ENCODE results near the gene IFNLR1. TPM values are rescaled to one million over a fixed set of nuclear protein-coding genes. Genes with fewer than 3 reads are reported as not detected.

Gene IFNLR1
- total and polyA plus RNA-seq, 3 experiments from 2014 or later: 3.1 to 6.1 (median 5.4) TPM

DNA sequence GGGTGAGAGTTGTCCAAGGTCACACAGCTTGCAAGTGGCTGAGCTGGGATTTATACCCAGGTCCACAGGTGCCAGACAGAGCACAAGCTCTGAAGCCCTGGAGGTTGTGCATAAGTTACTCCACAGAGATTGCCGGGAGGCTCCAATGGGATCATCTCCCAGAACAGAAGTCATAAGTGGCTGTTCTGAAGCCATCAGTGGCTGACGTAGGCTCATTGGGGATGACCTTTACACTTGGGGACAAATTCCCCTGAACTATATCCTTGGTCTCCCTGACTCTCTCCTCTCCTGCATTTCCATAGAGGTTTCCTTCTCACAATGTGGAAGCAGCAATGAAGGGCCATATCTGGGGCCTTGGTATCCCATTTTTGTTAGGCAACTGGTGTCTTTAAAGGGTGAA, 37.0 kb upstream of the IFNLR1 start:
- Mint-ChIP-seq H3K4me3 (no peak overlapping the region), H3K27me3 (peaks cover 7 to 21% of the 10 kb centered on the region in 2 donors), H3K4me1 (peaks cover 1 to 14% (median 11%) of the 10 kb centered on the region in 3 donors), H3K9me3 (no peaks in the 10 kb centered on the region), H3K27ac (no peak overlapping the region), H3K36me3 (peaks cover 0 to 1% (median 0%) of the 10 kb centered on the region in 3 donors)
- Histone ChIP-seq H3K9me3 (ENCODE audit: low read length) (no peaks in the 10 kb centered on the region), H3K27me3 (ENCODE audit: insufficient read depth, low read length, poor library complexity, severe bottlenecking) (no peaks in the 10 kb centered on the region), H3K4me1 (ENCODE audit: insufficient read depth, low read length) (no peaks in the 10 kb centered on the region), H3K36me3 (ENCODE audit: insufficient read depth, low read length) (no peaks in the 10 kb centered on the region), H3K27ac (ENCODE audit: low read depth, low read length) (no peak overlapping the region), H3K4me3 (ENCODE audit: low read length) (no peak overlapping the region)
- ChIA-PET POLR2A (no interaction called here), CTCF (interaction anchor here (1.0 kb wide), 1 partner anchor 25 kb away, joined by 3 read pairs; no protein-coding TSS in a partner anchor)
- DNase-seq: no peak

DNA sequence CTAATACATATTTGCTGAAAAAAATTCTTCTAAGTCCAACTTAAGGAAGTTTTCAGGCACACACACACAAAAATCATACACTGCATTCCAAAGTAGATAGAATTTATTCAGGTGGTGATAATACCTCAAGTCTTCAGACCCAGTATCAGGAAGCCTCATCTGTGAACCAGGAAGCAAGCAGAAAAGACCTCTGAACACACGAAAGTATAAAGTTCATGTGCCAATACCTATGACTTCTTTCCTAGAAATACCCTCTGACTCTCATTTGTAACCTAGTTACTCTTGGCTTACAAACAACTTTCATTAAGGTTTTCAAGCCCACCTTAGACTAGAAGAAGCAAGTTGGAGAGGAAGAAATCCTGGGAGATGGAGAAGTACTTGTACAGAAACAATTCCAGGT, 35.7 kb upstream of the IFNLR1 start:
- Mint-ChIP-seq H3K27ac (no peak overlapping the region), H3K9me3 (no peaks in the 10 kb centered on the region), H3K27me3 (peaks cover 12 to 31% of the 10 kb centered on the region in 2 donors), H3K4me3 (no peak overlapping the region), H3K36me3 (peaks cover 0 to 4% (median 0%) of the 10 kb centered on the region in 3 donors), H3K4me1 (peaks cover 0 to 6% (median 4%) of the 10 kb centered on the region in 3 donors)
- POLR2A ChIA-PET: no interaction called here
- no peaks in the 10 kb centered on the region for H3K27me3 ChIP-seq (ENCODE audit: insufficient read depth, low read length, poor library complexity, severe bottlenecking)
- no peak overlapping the region for H3K27ac ChIP-seq (ENCODE audit: low read depth, low read length)
- CTCF ChIA-PET: interaction anchor here (1.1 to 1.9 kb wide), 2 partner anchors 24 to 95 kb away, joined by 3 to 4 read pairs; no protein-coding TSS in a partner anchor
- H3K9me3 ChIP-seq (ENCODE audit: low read length): no peaks in the 10 kb centered on the region
- H3K4me3 ChIP-seq (ENCODE audit: low read length): no peak overlapping the region
- H3K4me1 ChIP-seq (ENCODE audit: insufficient read depth, low read length): no peaks in the 10 kb centered on the region
- DNase-seq: no peak
- no peaks in the 10 kb centered on the region for H3K36me3 ChIP-seq (ENCODE audit: insufficient read depth, low read length)

DNA sequence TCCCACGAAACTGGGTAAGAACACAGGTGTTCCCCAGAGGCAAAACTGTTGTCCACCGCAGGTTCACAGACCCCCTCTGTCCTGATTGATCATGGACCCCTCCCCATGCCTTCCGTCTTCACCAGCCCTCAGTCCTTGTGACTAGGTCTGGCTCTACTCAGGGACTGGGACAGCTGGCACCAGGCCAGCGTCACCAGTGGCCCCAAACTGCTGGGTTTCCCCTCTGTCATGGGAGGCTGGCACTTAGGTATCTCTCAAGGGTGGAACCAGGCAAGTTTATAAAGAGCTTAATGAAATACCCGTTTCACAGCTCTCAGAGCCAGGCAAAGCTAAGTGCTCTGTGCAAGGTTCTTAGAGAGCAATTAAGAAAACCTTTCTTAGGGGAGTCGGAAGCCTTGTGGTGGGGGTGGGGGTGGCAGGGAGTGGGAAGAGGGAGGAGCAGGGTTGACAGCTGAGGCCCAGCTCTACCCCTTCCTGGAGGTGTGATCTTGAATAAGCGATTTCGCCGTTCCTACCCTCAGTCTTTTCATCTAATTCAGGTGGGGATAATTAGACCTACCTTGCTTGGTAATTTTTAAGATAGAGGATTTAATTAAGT, 35.0 kb upstream of the IFNLR1 start:
- Histone ChIP-seq H3K4me1 (ENCODE audit: insufficient read depth, low read length) (no peaks in the 10 kb centered on the region), H3K36me3 (ENCODE audit: insufficient read depth, low read length) (no peaks in the 10 kb centered on the region), H3K27me3 (ENCODE audit: insufficient read depth, low read length, poor library complexity, severe bottlenecking) (no peaks in the 10 kb centered on the region), H3K4me3 (ENCODE audit: low read length) (no peak overlapping the region), H3K27ac (ENCODE audit: low read depth, low read length) (no peak overlapping the region), H3K9me3 (ENCODE audit: low read length) (no peaks in the 10 kb centered on the region)
- no peaks in the 10 kb centered on the region for H3K9me3 Mint-ChIP-seq
- POLR2A ChIA-PET: no interaction called here
- CTCF ChIA-PET: interaction anchor here (0.6 to 1.9 kb wide), 3 partner anchors 24 to 121 kb away, joined by 3 to 4 read pairs (median 3); no protein-coding TSS in a partner anchor
- no peak for DNase-seq
- H3K36me3 Mint-ChIP-seq: peaks cover 0 to 4% (median 0%) of the 10 kb centered on the region in 3 donors
- H3K27me3 Mint-ChIP-seq: peaks cover 12 to 35% of the 10 kb centered on the region in 2 donors
- no peak overlapping the region for H3K4me3 Mint-ChIP-seq
- peaks cover 0 to 6% (median 4%) of the 10 kb centered on the region in 3 donors for H3K4me1 Mint-ChIP-seq
- H3K27ac Mint-ChIP-seq: no peak overlapping the region

DNA sequence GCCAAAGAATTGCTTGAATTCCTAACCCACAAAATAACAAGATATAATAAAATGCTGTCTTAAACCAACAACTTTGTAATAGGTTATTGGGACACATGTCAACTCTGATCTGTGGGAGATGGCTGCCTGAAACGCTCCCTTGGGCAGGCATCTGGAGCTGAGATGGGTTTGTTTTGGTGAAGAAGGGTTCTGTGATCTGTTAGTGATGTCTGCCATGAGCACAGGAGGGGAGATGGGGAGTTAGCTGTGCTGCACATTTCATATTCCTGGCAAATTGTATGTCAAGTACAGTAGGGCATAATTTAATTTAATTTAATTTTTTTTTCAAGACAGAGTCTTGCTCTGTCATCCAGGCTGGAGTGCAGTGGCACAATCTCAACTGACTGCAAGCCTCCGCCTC, 34.2 kb upstream of the IFNLR1 start:
- ChIA-PET CTCF (interaction anchor here (1.9 kb wide), 1 partner anchor 23 kb away, joined by 4 read pairs; no protein-coding TSS in a partner anchor), POLR2A (interaction anchor here (0.6 kb wide), 1 partner anchor 302 kb away, joined by 4 read pairs; no protein-coding TSS in a partner anchor)
- no peaks in the 10 kb centered on the region for H3K9me3 Mint-ChIP-seq
- Histone ChIP-seq H3K36me3 (ENCODE audit: insufficient read depth, low read length) (no peaks in the 10 kb centered on the region), H3K4me1 (ENCODE audit: insufficient read depth, low read length) (no peaks in the 10 kb centered on the region), H3K27ac (ENCODE audit: low read depth, low read length) (no peak overlapping the region), H3K27me3 (ENCODE audit: insufficient read depth, low read length, poor library complexity, severe bottlenecking) (no peaks in the 10 kb centered on the region), H3K4me3 (ENCODE audit: low read length) (no peak overlapping the region), H3K9me3 (ENCODE audit: low read length) (no peaks in the 10 kb centered on the region)
- no peak overlapping the region for H3K27ac Mint-ChIP-seq
- peaks cover 12 to 37% of the 10 kb centered on the region in 2 donors for H3K27me3 Mint-ChIP-seq
- no peak overlapping the region for H3K4me3 Mint-ChIP-seq
- H3K36me3 Mint-ChIP-seq: peaks cover 0 to 4% (median 0%) of the 10 kb centered on the region in 3 donors
- no peaks in the 10 kb centered on the region for H3K4me1 Mint-ChIP-seq
- DNase-seq: no peak

DNA sequence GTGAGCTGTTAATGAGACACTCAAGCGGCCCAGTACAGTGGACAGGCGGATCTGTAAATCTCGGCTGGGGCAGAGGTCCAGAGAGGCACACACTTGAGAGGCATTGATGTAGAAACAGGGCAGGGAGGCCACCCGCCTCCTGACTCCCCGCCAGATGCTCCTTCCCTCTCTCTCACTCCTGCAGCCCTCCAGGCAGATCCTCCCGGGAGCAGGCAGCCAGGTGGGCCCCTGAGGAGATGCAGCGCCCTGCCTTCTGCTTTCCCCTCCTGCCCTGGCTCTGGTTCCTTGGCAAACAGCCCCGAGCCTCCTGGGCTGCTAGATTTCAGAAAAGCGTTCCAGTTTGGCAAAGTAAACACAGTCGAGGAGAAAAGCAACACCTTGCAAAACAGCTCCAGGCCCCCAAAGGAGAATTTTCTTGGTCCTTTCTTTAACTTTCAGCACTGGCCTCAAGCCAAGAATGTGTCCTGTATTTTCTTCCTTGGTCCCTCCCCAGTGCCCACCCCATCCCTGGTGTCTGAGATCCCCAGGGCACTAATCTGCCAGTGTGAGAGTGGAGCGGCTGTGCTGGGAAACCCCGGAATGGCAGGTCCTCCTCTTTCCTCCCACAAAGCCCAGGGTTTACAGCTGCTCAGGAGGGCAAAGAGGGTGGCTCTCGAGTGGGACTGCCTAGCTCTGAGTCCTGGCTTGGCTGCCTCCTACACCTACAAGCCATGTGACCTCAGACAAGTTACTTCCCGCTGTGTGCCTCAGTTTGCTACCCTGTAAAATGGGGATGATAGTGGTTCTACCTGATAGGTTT, 29.4 kb upstream of the IFNLR1 start:
- peaks cover 6% of the 10 kb centered on the region for H3K9me3 ChIP-seq (ENCODE audit: low read length)
- ChIA-PET CTCF (no interaction called here), POLR2A (no interaction called here)
- H3K27me3 ChIP-seq (ENCODE audit: insufficient read depth, low read length, poor library complexity, severe bottlenecking): no peaks in the 10 kb centered on the region
- H3K4me1 ChIP-seq (ENCODE audit: insufficient read depth, low read length): no peaks in the 10 kb centered on the region
- no peak overlapping the region for H3K27ac ChIP-seq (ENCODE audit: low read depth, low read length)
- DNase-seq: no peak
- H3K4me3 Mint-ChIP-seq: no peak overlapping the region
- H3K27me3 Mint-ChIP-seq: peaks cover 18 to 45% of the 10 kb centered on the region in 2 donors
- H3K36me3 ChIP-seq (ENCODE audit: insufficient read depth, low read length): no peaks in the 10 kb centered on the region
- H3K36me3 Mint-ChIP-seq: peaks cover 0 to 4% (median 0%) of the 10 kb centered on the region in 3 donors
- H3K4me1 Mint-ChIP-seq: no peaks in the 10 kb centered on the region
- no peak overlapping the region for H3K27ac Mint-ChIP-seq
- no peak overlapping the region for H3K4me3 ChIP-seq (ENCODE audit: low read length)
- peaks cover 0 to 2% (median 1%) of the 10 kb centered on the region in 5 donors for H3K9me3 Mint-ChIP-seq

DNA sequence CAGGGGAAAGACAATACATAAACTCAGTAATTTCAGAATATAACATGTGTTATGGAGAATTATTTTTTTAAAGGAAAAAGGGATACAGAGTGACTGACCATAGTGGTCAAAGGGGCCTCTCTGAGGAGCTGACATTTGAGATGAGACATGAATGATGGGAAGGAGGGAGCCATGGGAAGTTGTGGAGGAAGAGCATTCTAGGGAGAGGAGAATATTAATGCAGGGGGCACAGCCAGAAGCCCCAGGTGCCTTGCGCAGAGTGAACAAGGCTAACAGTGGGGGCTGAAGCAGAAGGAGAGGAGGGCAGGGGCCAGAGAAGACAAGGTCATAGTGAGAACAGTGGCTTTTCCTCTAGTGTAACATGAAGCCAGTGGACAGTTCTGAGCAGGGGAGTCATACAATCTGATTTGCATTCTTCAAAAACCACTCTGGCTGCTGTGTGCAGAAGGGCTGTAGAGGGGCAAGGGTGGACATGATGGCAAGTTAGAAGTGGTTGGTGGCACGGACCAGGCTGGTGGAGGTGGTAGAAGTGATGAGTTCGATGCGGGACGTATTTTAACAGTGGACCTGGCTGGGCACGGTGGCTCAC, 28.2 kb upstream of the IFNLR1 start:
- H3K9me3 Mint-ChIP-seq: peaks cover 0 to 2% (median 1%) of the 10 kb centered on the region in 5 donors
- CTCF ChIA-PET: no interaction called here

DNA sequence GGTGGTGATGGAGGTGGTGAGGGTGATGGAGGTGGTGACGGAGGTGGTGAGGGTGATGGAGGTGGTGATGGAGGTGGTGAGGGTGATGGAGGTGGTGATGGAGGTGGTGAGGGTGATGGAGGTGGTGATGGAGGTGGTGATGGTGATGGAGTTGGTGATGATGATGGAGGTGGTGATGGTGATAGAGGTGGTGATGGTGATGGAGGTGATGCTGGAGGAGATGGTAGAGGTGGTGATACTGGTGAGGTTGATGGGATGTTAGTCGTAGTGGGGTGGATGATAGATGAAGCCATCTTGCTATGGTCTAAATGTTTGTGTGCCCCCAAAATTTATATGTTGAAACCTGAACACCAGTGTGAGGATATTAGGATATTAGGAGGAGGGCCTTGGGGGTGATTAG, 25.3 kb upstream of the IFNLR1 start:
- Mint-ChIP-seq H3K27me3 (peaks cover 6 to 18% of the 10 kb centered on the region in 2 donors), H3K27ac (peak overlapping the region in 2 of 8 donors; percentile 45 to 64), H3K9me3 (peaks cover 0 to 2% (median 1%) of the 10 kb centered on the region in 5 donors), H3K36me3 (no peaks in the 10 kb centered on the region), H3K4me3 (no peak overlapping the region), H3K4me1 (no peaks in the 10 kb centered on the region)
- H3K4me1 ChIP-seq (ENCODE audit: insufficient read depth, low read length): no peaks in the 10 kb centered on the region
- H3K27ac ChIP-seq (ENCODE audit: low read depth, low read length): no peak overlapping the region
- ChIA-PET CTCF (no interaction called here), POLR2A (no interaction called here)
- no peak for DNase-seq
- H3K36me3 ChIP-seq (ENCODE audit: insufficient read depth, low read length): no peaks in the 10 kb centered on the region
- no peak overlapping the region for H3K4me3 ChIP-seq (ENCODE audit: low read length)
- no peaks in the 10 kb centered on the region for H3K27me3 ChIP-seq (ENCODE audit: insufficient read depth, low read length, poor library complexity, severe bottlenecking)
- peaks cover 6% of the 10 kb centered on the region for H3K9me3 ChIP-seq (ENCODE audit: low read length)

More for the DNA sequence above, 28.2 kb upstream of the IFNLR1 start:
- peaks cover 0 to 4% (median 0%) of the 10 kb centered on the region in 3 donors for H3K36me3 Mint-ChIP-seq
- Histone ChIP-seq H3K27me3 (ENCODE audit: insufficient read depth, low read length, poor library complexity, severe bottlenecking) (no peaks in the 10 kb centered on the region), H3K4me3 (ENCODE audit: low read length) (no peak overlapping the region), H3K4me1 (ENCODE audit: insufficient read depth, low read length) (no peaks in the 10 kb centered on the region), H3K27ac (ENCODE audit: low read depth, low read length) (no peak overlapping the region), H3K9me3 (ENCODE audit: low read length) (peaks cover 6% of the 10 kb centered on the region), H3K36me3 (ENCODE audit: insufficient read depth, low read length) (no peaks in the 10 kb centered on the region)
- H3K27me3 Mint-ChIP-seq: peaks cover 17 to 39% of the 10 kb centered on the region in 2 donors
- no peaks in the 10 kb centered on the region for H3K4me1 Mint-ChIP-seq
- no peak for DNase-seq
- POLR2A ChIA-PET: no interaction called here
- H3K4me3 Mint-ChIP-seq: no peak overlapping the region
- H3K27ac Mint-ChIP-seq: peak overlapping the region in 1 of 8 donors; percentile 62
